ENCODE results near the gene DENND6B.

Gene DENND6B

GRCh38 chr22:50361688-50362087 is 34.9 kb upstream of the DENND6B start:
- ChIA-PET POLR2A (no interaction called here), CTCF (interaction anchor here (1.0 to 1.8 kb wide), 4 partner anchors 13 to 137 kb away, joined by 3 to 5 read pairs (median 4); no protein-coding TSS in a partner anchor)
- DNase-seq (ENCODE audit: extremely low spot score), result no peak
- no peak for TF ChIP-seq CTCF (IDR thresholded peaks at IDR 0.05; ENCODE audit: control extremely low read depth, extremely low read depth, low read depth, missing control alignments)

GRCh38 chr22:50361222-50361621 is 34.4 kb upstream of the DENND6B start:
- POLR2A ChIA-PET, result no interaction called here
- no peak for DNase-seq (ENCODE audit: extremely low spot score)
- TF ChIP-seq CTCF (IDR thresholded peaks at IDR 0.05; ENCODE audit: control extremely low read depth, extremely low read depth, low read depth, missing control alignments), result no peak
- CTCF ChIA-PET, result interaction anchor here (1.0 to 1.8 kb wide), 6 partner anchors 8 to 260 kb away, joined by 3 to 5 read pairs (median 3); no protein-coding TSS in a partner anchor

- DNase-seq (ENCODE audit: extremely low spot score), result no peak
- TF ChIP-seq CTCF (IDR thresholded peaks at IDR 0.05; ENCODE audit: control extremely low read depth, extremely low read depth, low read depth, missing control alignments), result no peak
- ChIA-PET POLR2A (no interaction called here), CTCF (interaction anchor here (1.0 to 1.8 kb wide), 7 partner anchors 9 to 260 kb away, joined by 3 to 5 read pairs (median 3); no protein-coding TSS in a partner anchor)
Observed at GRCh38 chr22:50360578-50360977, 33.8 kb upstream of the DENND6B start.

GRCh38 chr22:50357756-50358155 is 30.9 kb upstream of the DENND6B start:
- DNase-seq (ENCODE audit: extremely low spot score), result no peak
- no peak for TF ChIP-seq CTCF (IDR thresholded peaks at IDR 0.05; ENCODE audit: control extremely low read depth, extremely low read depth, low read depth, missing control alignments)
- POLR2A ChIA-PET, result no interaction called here
- CTCF ChIA-PET, result interaction anchor here (1.1 to 1.6 kb wide), 2 partner anchors 16 to 81 kb away, joined by 3 to 4 read pairs; no protein-coding TSS in a partner anchor

GRCh38 chr22:50357222-50357621 is 30.4 kb upstream of the DENND6B start:
- ChIA-PET CTCF (interaction anchor here (1.6 kb wide), 1 partner anchor 15 kb away, joined by 4 read pairs; no protein-coding TSS in a partner anchor), POLR2A (no interaction called here)
- DNase-seq (ENCODE audit: extremely low spot score), result no peak
- TF ChIP-seq CTCF (IDR thresholded peaks at IDR 0.05; ENCODE audit: control extremely low read depth, extremely low read depth, low read depth, missing control alignments), result no peak

- ChIA-PET POLR2A (no interaction called here), CTCF (interaction anchor here (0.7 kb wide), 1 partner anchor 113 kb away, joined by 3 read pairs; no protein-coding TSS in a partner anchor)
- TF ChIP-seq CTCF (IDR thresholded peaks at IDR 0.05; ENCODE audit: control extremely low read depth, extremely low read depth, low read depth, missing control alignments), result no peak
- DNase-seq (ENCODE audit: extremely low spot score), result no peak
Observed at GRCh38 chr22:50356186-50356585, 29.4 kb upstream of the DENND6B start.

Data from GM10248 (cell line).